ENCODE data around the gene DSCAM. TPM values are rescaled to one million over a fixed set of nuclear protein-coding genes. Genes with fewer than 3 reads are reported as not detected.

Gene DSCAM
- total RNA-seq, 4 donors from 2014 or later = 0.04 to 0.06 TPM; not detected in 2

GRCh38 chr21:40016667-40017066 is 830.3 kb downstream of the DSCAM start:
- Histone ChIP-seq H3K36me3 (no peaks in the 10 kb centered on the region), H3K4me3 (no peak overlapping the region), H3K9me3 (peaks cover 0 to 6% (median 0%) of the 10 kb centered on the region in 3 donors), H3K27ac (no peak overlapping the region), H3K4me1 (no peaks in the 10 kb centered on the region), H3K27me3 (no peaks in the 10 kb centered on the region)
- 74 to 78% methylated on average over 8 of the region's 8 CpGs for WGBS, 2 donors
- intact Hi-C loops (cut with DNase I) = no loop called here
- DNase-seq = no peak
- TF ChIP-seq CTCF (IDR thresholded peaks at IDR 0.05) (no peak), POLR2A (IDR thresholded peaks at IDR 0.05) (no peak)

GRCh38 chr21:40016234-40016633 is 830.7 kb downstream of the DSCAM start:
- intact Hi-C loops (cut with DNase I) = no loop called here
- no peak for DNase-seq
- Histone ChIP-seq H3K36me3 (no peaks in the 10 kb centered on the region), H3K27ac (no peak overlapping the region), H3K4me3 (no peak overlapping the region), H3K4me1 (no peaks in the 10 kb centered on the region), H3K27me3 (no peaks in the 10 kb centered on the region), H3K9me3 (peaks cover 0 to 6% (median 0%) of the 10 kb centered on the region in 3 donors)
- TF ChIP-seq POLR2A (IDR thresholded peaks at IDR 0.05) = no peak
- TF ChIP-seq CTCF (IDR thresholded peaks at IDR 0.05) = no peak
- WGBS, 2 donors = 36 to 41% methylated on average over 3 of the region's 3 CpGs

- no peak overlapping the region for H3K4me3 ChIP-seq
- WGBS, 2 donors = 45 to 76% methylated on average over 2 to 3 of the region's 3 CpGs
Observed at GRCh38 chr21:40015818-40016217, 831.1 kb downstream of the DSCAM start.

GRCh38 chr21:40014394-40014793 is 832.6 kb downstream of the DSCAM start:
- no peaks in the 10 kb centered on the region for H3K4me1 ChIP-seq
- no peaks in the 10 kb centered on the region for H3K36me3 ChIP-seq
- H3K27ac ChIP-seq = no peak overlapping the region
- 79 to 85% methylated on average over 9 of the region's 9 CpGs for WGBS, 2 donors
- H3K4me3 ChIP-seq = no peak overlapping the region
- intact Hi-C loops (cut with DNase I) = no loop called here
- H3K27me3 ChIP-seq = no peaks in the 10 kb centered on the region
- no peak for DNase-seq
- no peak for TF ChIP-seq CTCF (IDR thresholded peaks at IDR 0.05)
- TF ChIP-seq POLR2A (IDR thresholded peaks at IDR 0.05) = no peak
- H3K9me3 ChIP-seq = peaks cover 0 to 6% (median 0%) of the 10 kb centered on the region in 3 donors

More at GRCh38 chr21:40015818-40016217, 831.1 kb downstream of the DSCAM start:
- Histone ChIP-seq H3K27me3 (no peaks in the 10 kb centered on the region), H3K9me3 (peaks cover 0 to 6% (median 0%) of the 10 kb centered on the region in 3 donors), H3K4me1 (no peaks in the 10 kb centered on the region), H3K27ac (no peak overlapping the region), H3K36me3 (no peaks in the 10 kb centered on the region)
- no peak for DNase-seq
- intact Hi-C loops (cut with DNase I) = no loop called here
- TF ChIP-seq CTCF (IDR thresholded peaks at IDR 0.05) (no peak), POLR2A (IDR thresholded peaks at IDR 0.05) (no peak)

- Histone ChIP-seq H3K4me3 (no peak overlapping the region), H3K4me1 (no peaks in the 10 kb centered on the region), H3K27me3 (no peaks in the 10 kb centered on the region), H3K36me3 (no peaks in the 10 kb centered on the region), H3K27ac (no peak overlapping the region), H3K9me3 (peaks cover 0 to 6% (median 0%) of the 10 kb centered on the region in 3 donors)
- no peak for DNase-seq
- intact Hi-C loops (cut with DNase I) = no loop called here
- WGBS, 2 donors = 84% methylated on average over 12 to 15 of the region's 26 CpGs
- no peak for TF ChIP-seq POLR2A (IDR thresholded peaks at IDR 0.05)
- no peak for TF ChIP-seq CTCF (IDR thresholded peaks at IDR 0.05)
Observed at GRCh38 chr21:40013001-40013735, 833.8 kb downstream of the DSCAM start.
